Skin of body (tissue), 2 donors: ENCODE data around the gene TM7SF3. TPM values are rescaled to one million over a fixed set of nuclear protein-coding genes. Genes with fewer than 3 reads are reported as not detected.
A peak's percentile ranks its signal among the peaks of the same experiment; 100 is the strongest.
"Not testable (repeated sequence)": the region's sequence is repeated elsewhere in the genome, so short reads cannot be mapped to it uniquely, and the experiment has no call there.

Source experiments
- DNase-seq: peaks from one replicate; lab custom pipeline; 2025; lab: John Stamatoyannopoulos, UW
- total RNA-seq: library from RNA; depleted of rRNA; stranded (reverse); fragments of >200 nt; gene quantifications from one replicate; pipeline ENCODE4 v1.2.3, GENCODE V29; 2014

The TM7SF3 gene
- total RNA-seq, 1 donor from 2014 or later, result 45.9 TPM

DNA sequence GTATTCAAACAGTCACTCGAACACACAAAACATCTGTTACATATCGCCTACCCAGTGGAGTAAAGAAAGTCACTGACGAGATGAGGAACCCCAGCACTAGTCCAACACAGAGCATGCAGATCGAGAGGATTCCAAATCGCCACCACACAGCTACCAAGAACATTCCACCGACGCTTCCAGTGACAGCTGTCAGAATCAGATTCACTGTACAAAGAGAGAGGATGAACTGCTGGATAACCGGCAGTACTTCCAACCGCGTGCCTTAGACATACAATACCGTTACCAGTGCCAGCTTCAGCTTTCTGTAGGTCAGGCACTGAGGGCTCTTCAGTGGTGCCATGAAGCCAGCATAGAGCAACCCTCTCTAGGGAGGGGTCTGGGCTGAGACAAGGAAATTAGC lies 34.5 kb downstream of the TM7SF3 start:
- no peak for DNase-seq

DNA sequence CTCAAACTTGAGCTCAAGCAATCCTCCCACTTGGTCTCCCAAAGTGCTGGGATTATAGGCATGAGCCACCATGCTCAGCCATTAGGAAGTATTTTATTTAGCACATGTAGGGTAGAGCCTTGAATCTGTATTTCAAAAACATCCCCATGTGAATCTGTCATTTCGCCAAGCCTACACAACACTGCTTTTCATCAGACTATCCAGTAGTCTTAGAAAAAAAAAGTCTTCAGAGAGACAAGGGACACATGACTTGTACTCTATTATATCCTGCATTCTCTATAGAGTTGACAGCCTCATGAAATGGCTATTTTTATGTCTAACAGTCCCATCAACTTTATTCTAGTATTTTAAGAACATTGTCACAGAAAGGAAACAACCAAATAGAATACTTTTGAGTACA lies 35.4 kb downstream of the TM7SF3 start:
- no peak for DNase-seq

DNA sequence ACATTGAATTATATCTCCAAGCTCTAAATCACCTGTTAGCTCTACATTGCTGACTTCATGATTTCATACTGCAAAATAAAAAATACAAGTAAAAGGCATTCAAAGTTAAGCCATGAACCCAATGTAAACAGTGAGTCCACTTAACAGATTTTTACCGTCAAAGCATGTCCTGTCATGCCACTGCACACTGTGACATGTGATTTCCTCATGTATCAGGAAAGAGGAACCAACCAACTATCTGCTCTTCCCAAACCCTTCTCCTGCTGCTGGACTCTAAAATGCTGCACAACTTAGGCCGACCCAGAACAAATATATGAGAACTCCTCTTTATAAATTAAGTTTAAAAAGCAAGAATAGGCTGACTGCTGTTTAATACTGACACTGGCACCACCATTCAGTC lies 37.5 kb downstream of the TM7SF3 start:
- DNase-seq, result no peak

DNA sequence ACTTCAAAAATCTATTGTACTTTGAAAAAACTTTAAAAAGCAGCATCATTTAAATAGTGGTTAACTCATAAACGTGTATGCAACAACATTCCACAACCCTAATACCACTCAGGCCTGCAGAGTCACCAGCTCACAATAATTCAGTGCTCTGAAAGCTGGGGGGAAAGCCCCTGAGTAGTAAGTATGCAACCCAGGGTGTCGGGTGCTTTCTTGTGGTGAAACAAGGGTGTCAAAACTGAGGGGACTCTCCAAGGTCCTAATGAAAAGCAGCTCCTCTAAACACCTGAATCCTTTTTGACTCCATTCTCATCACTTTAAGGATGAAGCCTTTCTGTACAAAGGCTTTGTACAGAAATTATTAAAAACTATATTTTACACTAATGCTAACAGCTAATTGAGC lies 42.2 kb downstream of the TM7SF3 start:
- no peak for DNase-seq

DNA sequence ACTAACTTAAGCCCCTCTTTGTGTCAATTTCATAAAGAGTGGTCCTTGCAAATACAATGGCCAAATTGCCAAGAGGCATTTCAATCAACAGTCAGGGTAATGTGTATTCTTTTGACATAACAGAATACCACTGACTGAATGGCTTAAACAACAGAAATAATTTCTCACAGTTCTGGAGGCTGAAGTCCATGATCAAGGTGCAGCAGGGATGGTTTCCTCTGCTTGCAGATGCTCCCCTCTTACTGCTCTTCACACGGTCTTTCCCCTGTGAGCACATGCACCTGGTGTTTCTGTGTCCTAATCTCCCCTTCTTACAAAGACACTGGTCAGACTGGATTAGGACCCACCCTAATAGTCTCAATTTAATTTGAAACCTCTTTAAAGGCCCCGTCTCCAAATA lies 44.0 kb downstream of the TM7SF3 start:
- no peak for DNase-seq

DNA sequence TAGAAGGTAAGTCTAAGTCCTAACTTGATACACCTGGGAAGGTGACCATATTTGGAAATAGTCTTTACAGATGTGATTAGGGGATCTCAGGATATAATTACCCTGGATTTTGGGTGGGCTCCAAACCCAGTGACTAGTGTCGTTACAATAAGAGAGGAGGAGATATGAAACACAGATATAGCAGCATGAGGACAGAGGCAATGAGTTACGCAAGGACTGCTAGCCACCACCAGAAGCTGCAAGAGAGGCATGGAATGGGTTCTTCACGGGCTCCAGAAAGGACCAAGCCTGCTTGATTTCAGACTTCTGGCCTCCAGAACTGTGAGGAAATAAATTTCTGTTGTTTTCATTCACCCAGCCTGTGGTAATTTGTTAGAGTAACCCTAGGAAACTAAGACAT lies 47.3 kb downstream of the TM7SF3 start:
- DNase-seq, result no peak

DNA sequence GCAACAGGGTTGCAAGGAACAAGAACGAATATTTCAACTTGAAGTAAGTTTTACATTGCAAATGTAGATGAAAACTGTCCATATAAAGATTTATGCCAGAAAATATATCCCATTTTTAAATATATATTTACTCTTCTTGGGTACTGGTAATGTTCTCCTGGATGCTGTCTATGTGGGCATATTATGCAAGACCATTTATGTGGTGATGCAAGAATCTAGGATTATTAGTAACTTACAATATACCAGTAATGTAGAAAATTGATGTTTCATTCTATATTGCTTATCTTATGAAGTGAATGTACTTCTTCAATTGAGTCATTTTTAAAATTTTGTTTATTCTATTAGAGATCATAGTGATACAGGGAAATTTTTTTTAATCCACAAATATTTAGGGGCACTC lies 50.8 kb downstream of the TM7SF3 start:
- DNase-seq, result no peak

DNA sequence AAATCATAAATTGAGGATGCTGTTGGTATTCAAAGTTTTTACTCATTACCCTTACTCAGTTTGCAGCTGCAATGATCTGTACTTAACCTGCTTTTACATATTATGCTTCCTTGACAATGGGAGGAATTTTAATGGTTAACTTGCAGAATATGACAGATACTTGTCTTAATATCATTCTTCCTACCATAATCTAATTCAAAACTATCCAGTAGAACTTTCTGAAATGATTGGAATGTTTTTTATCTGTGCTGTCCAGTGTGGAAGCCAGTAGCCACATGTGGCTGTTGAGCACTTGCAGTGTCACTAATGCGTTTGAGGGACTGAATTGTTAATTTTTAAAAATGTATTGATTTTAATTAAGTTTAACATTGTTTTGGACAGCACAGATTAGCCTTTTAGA lies 52.4 kb downstream of the TM7SF3 start:
- DNase-seq, result no peak

DNA sequence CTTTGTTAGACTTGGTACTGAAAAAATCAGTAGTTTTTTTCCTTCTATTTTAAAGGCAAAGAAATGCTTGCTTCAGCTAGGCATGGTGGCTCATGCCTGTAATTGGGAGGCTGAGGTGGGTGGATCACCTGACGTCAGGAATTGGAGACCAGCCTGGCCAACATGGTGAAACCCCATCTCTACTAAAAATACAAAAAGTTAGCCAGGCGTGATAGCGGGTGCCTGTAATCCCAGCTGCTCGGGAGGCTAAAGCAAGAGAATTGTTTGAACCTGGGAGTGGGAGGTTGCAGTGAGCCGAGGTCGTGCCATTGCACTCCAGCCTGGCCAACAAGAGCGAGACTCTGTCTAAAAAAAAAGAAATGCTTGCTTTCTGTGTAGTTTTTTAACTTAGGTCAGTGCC lies 52.8 kb downstream of the TM7SF3 start:
- not testable (repeated sequence) for DNase-seq

DNA sequence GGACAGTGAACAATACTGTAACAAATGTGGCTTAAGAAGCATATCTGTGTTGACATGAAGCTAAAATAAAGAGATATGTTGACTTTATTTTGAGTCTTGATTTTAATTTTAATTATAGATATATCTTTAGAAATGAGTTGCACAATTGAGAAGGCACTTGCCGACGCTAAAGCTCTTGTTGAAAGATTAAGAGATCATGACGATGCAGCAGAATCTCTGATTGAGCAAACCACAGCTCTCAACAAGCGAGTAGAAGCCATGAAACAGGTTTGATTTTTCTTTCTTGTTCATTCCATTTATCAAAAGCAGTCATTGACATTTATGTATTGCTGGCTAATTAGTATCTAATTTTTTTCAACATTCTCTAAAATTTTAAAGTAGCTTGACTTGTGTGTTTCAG lies 60.2 kb downstream of the TM7SF3 start:
- no peak for DNase-seq

DNA sequence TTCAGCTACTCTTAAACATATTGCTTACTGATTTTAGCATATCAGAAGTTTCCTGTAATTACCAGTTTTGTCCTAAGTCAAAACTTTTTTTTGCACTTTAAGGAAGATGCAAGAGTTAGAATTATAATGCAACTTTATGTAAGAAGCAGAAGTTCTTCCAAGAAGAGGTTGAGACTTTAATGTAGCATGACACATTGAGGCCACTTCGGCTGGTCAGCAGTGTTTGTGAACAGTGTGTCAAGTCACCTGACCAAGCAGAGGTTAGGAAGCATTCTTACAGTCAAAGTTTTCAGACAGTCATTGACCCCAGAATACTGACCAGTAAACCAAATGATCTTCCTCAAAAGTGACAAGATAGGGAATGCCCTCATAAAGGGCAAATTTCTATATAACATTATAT lies 60.7 kb downstream of the TM7SF3 start:
- no peak for DNase-seq

DNA sequence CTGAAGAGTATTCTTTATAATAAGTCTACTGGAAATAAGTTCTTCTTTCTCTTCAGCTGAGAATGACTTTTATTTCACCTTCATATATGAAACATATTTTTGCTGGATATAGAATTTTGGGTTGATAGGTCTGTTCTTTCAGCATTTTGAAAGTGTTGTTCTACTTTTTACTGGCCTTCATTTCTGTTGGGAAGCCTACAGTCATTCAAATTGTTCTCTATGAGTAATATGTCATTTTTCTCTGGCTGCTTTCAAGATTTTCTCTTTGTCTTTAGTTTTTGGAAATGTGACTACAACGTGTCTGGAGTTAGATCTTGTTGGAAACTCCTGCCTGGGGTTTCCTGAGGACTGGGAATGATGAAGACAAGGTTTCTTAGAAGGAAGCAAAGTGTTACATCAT lies 65.9 kb downstream of the TM7SF3 start:
- no peak for DNase-seq

DNA sequence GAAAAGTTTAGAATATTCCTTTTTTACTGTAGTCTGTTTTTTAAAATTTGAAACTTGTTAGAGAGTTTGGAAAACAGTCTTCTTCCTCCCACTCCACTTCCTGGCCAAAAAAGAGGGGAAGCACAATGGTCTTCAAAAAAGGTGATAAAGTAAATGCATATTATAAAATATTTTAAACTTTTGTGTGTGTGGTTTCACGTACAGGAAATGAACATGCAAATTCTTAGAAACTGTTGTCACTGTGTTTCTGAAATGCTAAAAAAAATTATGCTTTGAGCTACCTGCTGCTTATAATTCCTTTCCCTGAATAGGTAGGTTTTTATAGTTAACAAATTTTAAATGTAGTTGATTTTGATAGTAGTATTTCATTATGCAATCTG lies 73.0 kb downstream of the TM7SF3 start:
- no peak for DNase-seq

DNA sequence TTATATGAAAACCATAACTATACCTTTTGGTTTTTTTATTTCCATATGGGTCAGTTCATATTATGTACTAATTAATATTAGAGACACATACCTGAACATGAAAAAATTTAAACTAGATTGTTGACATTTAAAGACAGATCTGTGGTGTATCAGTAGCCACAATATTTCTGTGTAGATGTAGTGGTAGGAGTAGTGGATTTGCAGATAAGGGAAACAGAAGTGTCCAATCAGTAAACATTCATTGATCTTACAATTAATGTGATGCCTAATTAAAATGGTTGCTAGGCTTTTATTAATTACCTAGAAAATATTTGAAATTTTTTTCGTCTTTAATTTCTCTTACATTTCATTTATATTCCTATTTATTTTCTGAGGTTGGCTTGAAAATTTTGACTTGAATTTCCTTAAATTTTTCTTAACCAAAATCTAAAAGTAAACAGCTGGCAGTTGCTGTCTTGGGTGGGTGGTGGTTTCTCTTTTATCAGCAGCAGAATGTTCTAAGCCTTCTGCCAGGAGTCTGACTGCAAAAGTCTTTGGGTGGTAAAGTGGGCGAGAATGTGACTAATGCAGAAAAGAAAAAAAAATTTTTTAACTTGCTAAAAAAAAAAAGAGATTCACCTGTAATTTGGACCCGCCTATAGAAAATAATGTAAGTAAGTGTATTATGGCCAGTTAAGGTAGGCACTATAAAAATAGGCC lies 73.5 kb downstream of the TM7SF3 start:
- DNase-seq, result no peak

DNA sequence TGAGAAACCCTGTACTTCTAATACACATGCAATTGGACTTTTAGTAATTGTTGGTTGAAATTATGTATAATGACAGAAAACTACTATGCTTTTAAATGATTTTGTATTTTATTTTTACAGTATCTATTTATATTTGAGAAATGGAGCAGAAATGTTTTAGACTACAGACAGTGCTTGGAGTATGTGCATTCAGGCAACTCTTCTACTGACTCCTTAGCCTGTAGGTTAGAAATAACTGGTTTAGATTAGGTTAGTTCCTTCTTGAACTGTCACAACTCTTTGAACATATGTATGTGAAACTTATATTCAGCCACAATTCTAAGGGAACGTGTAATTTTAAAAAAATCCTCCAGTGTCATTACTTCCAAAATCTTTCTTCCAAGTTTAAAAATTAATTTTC lies 74.2 kb downstream of the TM7SF3 start:
- DNase-seq, result no peak

DNA sequence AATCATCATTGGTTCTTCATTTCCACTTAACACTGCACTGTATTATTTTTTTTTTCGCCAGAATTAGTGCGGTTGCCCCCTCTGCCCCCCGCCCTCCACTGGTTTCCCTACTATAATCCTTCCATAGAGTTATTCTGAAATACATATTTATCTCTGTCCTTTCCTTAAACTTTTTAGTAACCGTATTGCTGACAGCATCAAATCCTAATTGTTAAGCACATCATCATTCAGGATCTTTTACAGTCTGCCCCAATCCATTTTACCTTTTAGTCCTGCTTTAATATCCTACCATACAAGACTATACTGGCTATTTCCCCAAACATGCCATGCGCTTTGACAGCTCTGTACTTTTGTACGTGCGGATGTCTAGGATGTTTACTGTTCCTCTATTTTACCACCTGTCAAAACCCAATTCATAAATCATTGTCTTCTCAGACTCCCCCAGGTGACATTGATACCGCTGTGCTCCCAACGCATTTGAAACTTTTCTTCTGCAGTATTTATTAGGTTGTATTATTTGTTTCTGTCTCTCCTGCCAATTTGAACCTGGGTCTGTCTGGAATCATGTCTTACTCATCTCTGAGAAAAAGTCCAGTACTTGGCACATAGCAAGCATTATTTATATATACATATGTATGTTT lies 74.9 kb downstream of the TM7SF3 start:
- no peak for DNase-seq

DNA sequence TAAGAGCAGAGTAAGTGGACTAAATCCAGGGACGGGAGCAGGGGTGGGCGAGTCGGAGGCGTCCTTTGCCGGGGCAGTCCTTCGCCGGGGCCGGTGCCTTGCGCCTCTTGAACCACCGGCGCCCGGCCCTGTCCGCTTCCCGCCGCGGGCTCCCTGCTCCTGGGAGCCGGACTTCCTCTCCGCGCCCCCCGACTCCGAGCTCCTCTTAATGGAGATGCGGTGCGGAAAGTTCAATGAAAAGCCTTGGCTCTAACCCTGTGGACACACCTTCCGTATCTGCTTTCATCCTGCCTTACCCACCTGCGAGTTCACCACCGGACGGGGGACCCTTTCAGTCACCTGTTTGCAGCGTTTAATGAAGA lies 75.5 kb downstream of the TM7SF3 start:
- DNase-seq, result no peak

DNA sequence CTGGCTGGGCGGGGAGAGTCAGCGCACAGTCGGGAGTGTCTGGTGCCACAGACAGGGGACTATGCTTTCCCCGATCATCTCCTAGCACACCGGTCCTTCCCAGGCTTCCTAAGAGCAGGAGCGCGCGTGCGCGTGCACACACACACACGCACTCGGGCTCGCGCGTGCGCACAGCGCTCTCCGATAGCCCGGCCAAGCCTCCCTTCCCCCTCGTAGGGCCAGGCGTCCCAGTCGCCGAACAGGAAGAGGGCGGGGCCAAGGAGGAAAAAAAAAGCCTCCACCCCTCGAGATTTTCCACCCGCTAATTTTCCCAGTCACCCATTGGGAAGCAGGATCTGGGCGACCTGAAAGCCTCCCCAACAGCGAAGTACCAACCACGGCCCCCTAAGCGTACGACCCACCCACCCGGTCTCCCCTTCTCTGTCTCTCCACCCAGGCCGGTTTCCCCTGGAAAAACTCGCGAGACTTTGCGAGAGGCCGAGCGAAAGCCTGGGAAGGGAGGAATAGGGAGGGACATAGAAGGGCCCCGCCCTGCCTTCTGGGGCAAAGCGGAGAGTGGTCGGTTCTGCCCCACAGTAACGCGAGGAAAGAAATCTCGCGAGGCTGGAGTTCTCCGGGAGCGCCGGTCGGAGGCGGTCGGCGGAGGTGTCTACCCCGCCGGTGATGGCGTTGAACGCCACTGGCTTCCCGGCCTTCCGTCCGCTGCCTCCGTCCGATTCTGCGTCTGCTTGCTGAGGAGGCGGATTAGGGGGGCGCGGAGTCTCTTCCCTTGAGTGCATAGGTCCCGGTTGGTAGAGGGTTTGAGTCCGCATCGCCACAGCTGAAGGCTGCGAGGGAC lies 76.1 kb downstream of the TM7SF3 start, which contains the start of the genes FGFR1OP2 and INTS13:
TSS of gene FGFR1OP2 (plus strand) at position 608 of the 838 bp plus-strand sequence. CDS start 15,689 bp downstream, outside the sequence.
TSS of gene INTS13 (minus strand) at position 119 of the 838 bp plus-strand sequence. CDS start 1,178 bp downstream, outside the sequence.
- DNase-seq, result peak; percentile 99

DNA sequence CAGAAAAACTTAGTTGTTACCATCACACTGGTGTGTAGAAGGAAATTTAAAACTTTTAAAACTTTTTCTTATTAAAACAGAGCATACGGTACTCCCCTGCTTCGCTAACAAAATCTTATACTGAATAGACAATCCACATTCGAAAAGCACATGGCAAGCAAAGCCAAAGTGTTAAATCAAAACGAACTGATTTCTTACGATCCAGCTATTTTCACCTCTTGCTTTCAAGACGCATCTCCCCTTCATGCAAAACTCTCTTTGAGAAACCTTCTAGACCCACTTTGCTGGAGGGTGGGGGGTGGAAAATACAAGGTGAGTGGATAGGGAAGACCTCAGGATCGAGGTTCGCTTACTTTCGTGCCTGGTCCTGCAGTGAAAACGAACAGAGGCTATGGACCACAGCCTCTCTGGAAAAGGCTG lies 76.7 kb downstream of the TM7SF3 start:
- DNase-seq, result no peak

DNA sequence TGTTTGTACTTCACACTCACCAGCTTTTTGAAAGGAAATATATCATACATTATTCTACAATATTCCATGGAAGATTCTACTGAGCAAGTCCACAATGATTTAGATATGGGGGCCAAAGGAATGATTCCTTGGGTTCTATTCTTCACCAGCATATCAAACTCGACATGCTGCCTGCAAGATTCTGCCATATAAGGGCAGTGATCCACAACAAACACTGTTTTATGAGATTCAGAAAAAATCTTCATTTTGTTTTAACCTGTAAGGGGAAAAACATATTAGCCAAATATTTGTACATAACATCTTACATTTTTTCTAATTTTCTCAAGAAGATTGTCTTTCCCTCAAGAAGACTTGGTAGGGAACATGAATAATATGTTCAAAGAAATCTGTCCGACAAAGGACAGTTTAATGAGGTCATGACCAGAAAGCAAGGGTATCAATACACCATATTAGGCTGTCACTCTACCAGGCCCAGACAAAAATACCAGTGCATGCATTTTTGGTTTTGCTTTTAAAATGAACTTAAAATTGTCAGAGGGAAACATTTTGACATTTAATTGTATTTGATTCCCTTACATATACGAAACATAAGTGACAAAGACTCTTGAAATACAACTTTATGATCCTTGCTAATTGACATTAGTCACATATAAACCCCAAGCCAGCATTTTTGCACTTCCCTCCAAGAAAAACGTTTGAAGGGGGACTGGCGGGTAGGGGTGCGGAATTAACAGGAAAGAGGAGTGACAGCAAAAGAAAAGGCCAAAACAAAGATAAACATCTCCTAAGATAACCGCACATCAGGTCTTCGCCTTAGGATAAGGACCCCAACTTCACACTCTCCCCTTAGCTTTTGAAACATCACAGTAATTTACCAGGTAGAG lies 77.4 kb downstream of the TM7SF3 start:
- DNase-seq, result no peak

DNA sequence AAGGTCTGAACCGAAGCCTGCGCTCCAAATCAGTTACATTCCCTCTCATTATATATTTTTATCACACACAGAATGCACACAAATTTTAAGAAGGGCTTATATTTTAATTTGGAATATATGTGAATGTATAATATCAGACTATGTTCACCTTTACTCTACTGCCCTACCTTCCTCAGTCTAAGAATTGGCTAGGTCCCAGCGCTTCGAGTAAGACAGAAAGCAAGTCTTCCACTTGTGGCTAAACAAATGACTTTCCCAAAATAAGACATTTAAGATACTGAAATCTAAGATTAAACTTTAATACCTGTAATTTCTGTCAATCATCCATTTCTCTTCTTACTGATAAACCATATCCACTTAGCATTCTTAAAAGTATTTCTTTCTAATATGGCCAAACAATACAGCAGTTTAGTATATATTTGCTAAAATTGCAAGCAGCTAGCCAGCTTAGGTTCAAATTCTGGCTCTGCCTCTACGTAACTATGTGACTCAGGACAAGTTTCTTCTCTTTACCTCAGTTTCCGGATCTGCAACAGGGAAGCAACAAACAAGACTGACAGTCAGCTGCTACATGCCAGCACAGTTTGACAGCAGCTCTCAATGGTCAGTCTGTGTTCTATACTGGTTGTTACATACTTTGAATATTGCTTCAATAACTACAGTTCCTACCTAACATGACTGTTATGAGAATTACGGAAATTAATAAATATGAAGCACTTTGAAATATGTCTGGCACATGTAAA lies 78.4 kb downstream of the TM7SF3 start:
- DNase-seq, result no peak
